Measurements from ENCODE around the gene DYNLT3. TPM values are rescaled to one million over a fixed set of nuclear protein-coding genes. Genes with fewer than 3 reads are reported as not detected.

The DYNLT3 gene
- total RNA-seq, 1 experiment from 2014 or later = 43.4 TPM

Other genes starting within 250 kb of the DYNLT3 start
- 1.6 and 2.3 TPM in 2 replicates for gene XK, start 161.8 kb downstream of the DYNLT3 start, total RNA-seq (2014; rRNA removed; shearing (Covaris generic))
- 0.02 and 0.23 TPM in 2 replicates for gene CYBB, start 67.5 kb downstream of the DYNLT3 start, total RNA-seq (2014; rRNA removed; shearing (Covaris generic))
- 1.2 and 1.7 TPM in 2 replicates for gene SYTL5, start 159.0 kb upstream of the DYNLT3 start, total RNA-seq (2014; rRNA removed; shearing (Covaris generic))

Data from H4 (cell line).